Mesenchymal stem cell (in vitro differentiated cells and primary cell): ENCODE results near the gene PTPRR.

Source experiments
- DNase-seq: peaks from one replicate; pipeline ENCODE4 v3.0.0-alpha.2; 2013
- H2AFZ ChIP-seq: one replicate; pipeline ENCODE4 v1.6.1; 2013; ENCODE audit warnings: low read depth, mild to moderate bottlenecking, control low read depth, inconsistent platforms, low read length, moderate library complexity
- H2AK5ac ChIP-seq: 2 replicates; pipeline ENCODE4 v1.6.1; 2013; ENCODE audit warnings: low read length, moderate library complexity, mild to moderate bottlenecking, inconsistent platforms; ENCODE audit not compliant: severe bottlenecking
- H2BK120ac ChIP-seq: one replicate; pipeline ENCODE4 v1.6.1; 2013; ENCODE audit warnings: low read depth, mild to moderate bottlenecking, inconsistent platforms, low read length, moderate library complexity
- H2BK12ac ChIP-seq, 2 experiments: one replicate each; pipeline ENCODE4 v1.6.1; 2013; ENCODE audit warnings: inconsistent platforms in 2 of 2, low read length in 2 of 2, mild to moderate bottlenecking in 2 of 2, moderate library complexity in 2 of 2, control low read depth in 1 of 2
- H2BK15ac ChIP-seq: one replicate; pipeline ENCODE4 v1.6.1; 2013; ENCODE audit warnings: mild to moderate bottlenecking, low read depth, inconsistent platforms; ENCODE audit not compliant: poor library complexity, severe bottlenecking
- H2BK5ac ChIP-seq: 2 replicates; pipeline ENCODE4 v1.6.1; 2013; ENCODE audit warnings: low read depth, mild to moderate bottlenecking, low read length, control low read depth, inconsistent platforms; ENCODE audit not compliant: poor library complexity, severe bottlenecking
- H3K14ac ChIP-seq, 2 experiments: one replicate each; pipeline ENCODE4 v1.6.1; 2013; ENCODE audit warnings: inconsistent platforms in 2 of 2, low read length in 2 of 2, control low read depth in 1 of 2, mild to moderate bottlenecking in 1 of 2, moderate library complexity in 1 of 2
- H3K18ac ChIP-seq, 2 experiments: one replicate each; pipeline ENCODE4 v1.6.1; 2013; ENCODE audit warnings: inconsistent platforms in 2 of 2, low read length in 2 of 2, control low read depth in 1 of 2, low read depth in 1 of 2, mild to moderate bottlenecking in 1 of 2
- H3K23ac ChIP-seq, 2 experiments: one replicate each; pipeline ENCODE4 v1.6.1; 2013; ENCODE audit warnings: inconsistent platforms in 2 of 2, low read length in 2 of 2, mild to moderate bottlenecking in 2 of 2, moderate library complexity in 2 of 2, control low read depth in 1 of 2
- H3K27ac ChIP-seq: 2 replicates; pipeline ENCODE4 v1.5.1; 2013; ENCODE audit warnings: mild to moderate bottlenecking, moderate library complexity, low read length, control low read depth, inconsistent platforms; ENCODE audit not compliant: poor library complexity, severe bottlenecking
- H3K27me3 ChIP-seq, 2 experiments: 2 replicates each; pipeline versions ENCODE4 v1.6.1 to v1.7.0; 2013; ENCODE audit warnings: low read length in 2 of 2, mild to moderate bottlenecking in 2 of 2, moderate library complexity in 2 of 2, control low read depth in 1 of 2, inconsistent platforms in 1 of 2; ENCODE audit not compliant: control insufficient read depth in 1 of 2, insufficient read depth in 1 of 2
- H3K36me3 ChIP-seq, 2 experiments: 2 replicates each; pipeline versions ENCODE4 v1.6.1 to v1.7.0; 2013; ENCODE audit warnings: low read length in 2 of 2, control low read depth in 1 of 2, inconsistent platforms in 1 of 2, low read depth in 1 of 2, mild to moderate bottlenecking in 1 of 2; ENCODE audit not compliant: insufficient read depth in 2 of 2, control insufficient read depth in 1 of 2
- H3K4ac ChIP-seq, 2 experiments: one replicate each; pipeline ENCODE4 v1.6.1; 2013; ENCODE audit warnings: inconsistent platforms in 2 of 2, low read length in 2 of 2, mild to moderate bottlenecking in 2 of 2, moderate library complexity in 2 of 2, control low read depth in 1 of 2, low read depth in 1 of 2
- H3K4me1 ChIP-seq: 2 replicates; pipeline ENCODE4 v1.6.1; 2013; ENCODE audit warnings: low read depth, low read length, control low read depth; ENCODE audit not compliant: control insufficient read depth, insufficient read depth
- H3K4me2 ChIP-seq: 2 replicates; pipeline ENCODE4 v1.6.1; 2013; ENCODE audit warnings: low read length, mild to moderate bottlenecking, inconsistent platforms; ENCODE audit not compliant: poor library complexity, severe bottlenecking
- H3K4me3 ChIP-seq, 2 experiments: 2 replicates each; pipeline versions ENCODE4 v1.5.1 to v1.7.0; 2013; ENCODE audit warnings: low read length in 2 of 2, mild to moderate bottlenecking in 2 of 2, control low read depth in 1 of 2, low read depth in 1 of 2; ENCODE audit not compliant: insufficient read depth in 1 of 2
- H3K79me1 ChIP-seq: replicated peaks from 2 replicates; pipeline ENCODE4 v1.6.1; 2013; ENCODE audit warnings: mild to moderate bottlenecking, control low read depth, low read length, inconsistent platforms; ENCODE audit not compliant: poor library complexity, severe bottlenecking
- H3K9ac ChIP-seq: 2 replicates; pipeline ENCODE4 v1.7.0; 2013; ENCODE audit warnings: mild to moderate bottlenecking, low read length, moderate library complexity
- H3K9me3 ChIP-seq: 2 replicates; pipeline ENCODE4 v1.7.0; 2013; ENCODE audit warnings: mild to moderate bottlenecking, low read length; ENCODE audit not compliant: control insufficient read depth
- H4K8ac ChIP-seq: one replicate; pipeline ENCODE4 v1.6.1; 2013; ENCODE audit warnings: inconsistent platforms, mild to moderate bottlenecking, low read length, moderate library complexity
- H4K91ac ChIP-seq: one replicate; pipeline ENCODE4 v1.6.1; 2013; ENCODE audit warnings: mild to moderate bottlenecking, low read length, inconsistent platforms
- WGBS: methylation state at CpG from one replicate; pipeline ENCODE4 v1.1.7; 2013; ENCODE audit warnings: mixed read lengths; 5-methylcytosine and 5-hydroxymethylcytosine counted together

Gene PTPRR

DNA sequence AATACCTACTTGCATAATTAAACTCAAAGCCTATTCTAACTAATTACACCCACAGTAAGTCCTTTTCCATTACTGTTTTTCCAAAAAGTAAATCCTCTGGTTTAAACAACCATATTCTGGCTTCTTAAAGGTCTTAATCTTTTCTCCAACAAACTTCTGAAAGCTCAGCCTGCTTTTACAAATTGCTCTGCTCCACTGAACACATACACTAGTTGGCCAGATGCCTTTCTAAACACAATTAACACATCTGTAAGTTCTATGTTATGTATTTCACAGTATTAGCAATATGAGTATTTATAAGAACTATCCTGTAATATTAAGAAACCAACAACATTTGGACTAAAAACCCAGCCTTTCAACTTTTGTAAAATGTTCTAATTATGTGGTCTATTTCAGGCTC is 313.4 kb downstream of the PTPRR start:
- no peak overlapping the region for H2BK5ac ChIP-seq
- H3K9me3 ChIP-seq: peaks cover 6% of the 10 kb centered on the region
- H3K36me3 ChIP-seq: no peaks in the 10 kb centered on the region
- no peak overlapping the region for H2BK120ac ChIP-seq
- no peak overlapping the region for H3K4me2 ChIP-seq
- no peak overlapping the region for H2AK5ac ChIP-seq
- H3K27me3 ChIP-seq: peaks cover 0 to 11% of the 10 kb centered on the region in 2 experiments
- H2AFZ ChIP-seq: no peak overlapping the region
- no peak overlapping the region for H4K91ac ChIP-seq
- H3K79me1 ChIP-seq: no peaks in the 10 kb centered on the region
- no peak overlapping the region for H3K18ac ChIP-seq
- H3K14ac ChIP-seq: no peak overlapping the region
- no peak overlapping the region for H4K8ac ChIP-seq
- no peak for DNase-seq
- peaks cover 9% of the 10 kb centered on the region for H3K4me1 ChIP-seq
- no peak overlapping the region for H3K23ac ChIP-seq
- H2BK15ac ChIP-seq: no peak overlapping the region
- H3K4ac ChIP-seq: no peak overlapping the region
- H3K4me3 ChIP-seq: no peak overlapping the region
- no peak overlapping the region for H2BK12ac ChIP-seq
- no peak overlapping the region for H3K27ac ChIP-seq
- H3K9ac ChIP-seq: no peak overlapping the region

DNA sequence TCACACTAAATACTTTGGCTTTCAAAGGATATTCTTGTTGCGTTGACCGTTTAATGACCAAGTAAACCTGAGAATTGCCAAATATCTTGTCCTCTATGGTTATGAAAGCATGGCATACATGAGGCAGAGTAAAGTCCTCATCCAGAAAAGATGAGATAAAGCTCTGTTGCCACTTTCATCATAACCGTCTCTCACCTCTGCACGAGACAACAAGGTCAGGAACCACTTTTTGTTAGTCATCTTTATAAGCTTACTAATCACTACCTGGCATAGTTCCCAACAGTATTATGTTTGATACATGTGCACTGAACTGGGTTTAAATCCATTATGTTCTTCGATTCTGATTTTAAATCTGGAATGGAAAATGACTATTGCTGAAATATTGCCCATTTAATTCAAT is 314.6 kb downstream of the PTPRR start:
- no peak overlapping the region for H2AFZ ChIP-seq
- H3K23ac ChIP-seq: no peak overlapping the region
- no peak overlapping the region for H3K4me2 ChIP-seq
- H3K79me1 ChIP-seq: no peaks in the 10 kb centered on the region
- H3K18ac ChIP-seq: no peak overlapping the region
- no peak overlapping the region for H4K8ac ChIP-seq
- peaks cover 9% of the 10 kb centered on the region for H3K4me1 ChIP-seq
- no peak overlapping the region for H3K14ac ChIP-seq
- H4K91ac ChIP-seq: no peak overlapping the region
- H3K9me3 ChIP-seq: peaks cover 6% of the 10 kb centered on the region
- H2BK5ac ChIP-seq: no peak overlapping the region
- no peak for DNase-seq
- H3K27me3 ChIP-seq: peaks cover 0 to 11% of the 10 kb centered on the region in 2 experiments
- H2BK15ac ChIP-seq: no peak overlapping the region
- H3K4me3 ChIP-seq: no peak overlapping the region
- no peak overlapping the region for H2BK120ac ChIP-seq
- no peak overlapping the region for H2AK5ac ChIP-seq
- H3K36me3 ChIP-seq: no peaks in the 10 kb centered on the region
- H3K4ac ChIP-seq: no peak overlapping the region
- no peak overlapping the region for H3K9ac ChIP-seq
- no peak overlapping the region for H3K27ac ChIP-seq
- no peak overlapping the region for H2BK12ac ChIP-seq
- 97% methylated on average over 4 of the region's 5 CpGs for WGBS

DNA sequence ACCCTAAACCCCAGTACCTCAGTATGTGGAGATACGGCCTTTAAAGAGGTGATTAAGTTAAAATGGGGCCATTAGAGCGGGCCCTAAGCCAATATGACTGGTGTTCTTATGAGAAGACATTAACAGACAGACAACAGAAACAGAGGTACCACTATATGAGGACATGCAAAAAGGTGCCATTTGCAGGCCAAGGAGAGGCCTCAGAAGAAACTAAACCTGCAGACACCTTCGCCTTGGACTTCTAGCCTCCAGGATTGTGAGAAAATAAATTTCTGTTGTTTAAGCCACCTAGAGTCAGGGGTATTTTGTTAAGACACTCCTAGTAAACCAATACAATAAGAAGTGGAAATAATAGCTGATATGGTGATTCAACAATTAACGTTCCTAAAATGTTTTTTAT is 315.9 kb downstream of the PTPRR start:
- peaks cover 9% of the 10 kb centered on the region for H3K4me1 ChIP-seq
- H2BK120ac ChIP-seq: no peak overlapping the region
- no peak overlapping the region for H3K4me2 ChIP-seq
- H3K27ac ChIP-seq: no peak overlapping the region
- H3K27me3 ChIP-seq: peaks cover 0 to 11% of the 10 kb centered on the region in 2 experiments
- H4K91ac ChIP-seq: no peak overlapping the region
- peaks cover 6% of the 10 kb centered on the region for H3K9me3 ChIP-seq
- H3K79me1 ChIP-seq: no peaks in the 10 kb centered on the region
- no peak overlapping the region for H3K18ac ChIP-seq
- H3K14ac ChIP-seq: no peak overlapping the region
- H2AK5ac ChIP-seq: no peak overlapping the region
- H3K36me3 ChIP-seq: no peaks in the 10 kb centered on the region
- no peak overlapping the region for H3K23ac ChIP-seq
- no peak for DNase-seq
- no peak overlapping the region for H3K9ac ChIP-seq
- H3K4me3 ChIP-seq: no peak overlapping the region
- 78% methylated on average over 3 of the region's 4 CpGs for WGBS
- no peak overlapping the region for H2AFZ ChIP-seq
- no peak overlapping the region for H2BK5ac ChIP-seq
- no peak overlapping the region for H3K4ac ChIP-seq
- H2BK15ac ChIP-seq: no peak overlapping the region
- H2BK12ac ChIP-seq: no peak overlapping the region
- H4K8ac ChIP-seq: no peak overlapping the region

DNA sequence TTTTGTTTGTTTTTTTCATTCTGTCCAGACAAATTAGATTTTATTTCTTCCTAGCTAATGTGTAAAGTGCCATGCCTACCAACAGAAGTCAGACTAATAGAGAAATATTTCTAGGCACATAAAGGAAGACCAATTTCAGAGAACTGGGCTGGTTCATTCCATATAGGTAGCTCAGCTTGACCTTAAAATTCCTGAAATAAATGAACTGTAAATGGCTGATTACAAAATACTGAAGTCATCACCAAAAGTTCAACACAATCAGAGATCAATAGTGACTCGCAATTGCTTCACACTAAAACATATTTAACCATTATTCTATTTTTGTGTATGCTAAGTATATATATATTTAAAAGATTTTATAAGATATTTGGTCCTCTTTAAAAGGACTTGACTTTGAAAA is 317.5 kb downstream of the PTPRR start:
- no peak overlapping the region for H2BK120ac ChIP-seq
- H3K14ac ChIP-seq: no peak overlapping the region
- no CpG with 5 or more reads among the region's 1 CpG for WGBS

More for the DNA sequence above, 317.5 kb downstream of the PTPRR start:
- H3K27me3 ChIP-seq: peaks cover 0 to 3% of the 10 kb centered on the region in 2 experiments
- H3K4me2 ChIP-seq: no peak overlapping the region
- no peak for DNase-seq
- H3K9me3 ChIP-seq: peaks cover 6% of the 10 kb centered on the region
- no peak overlapping the region for H2AFZ ChIP-seq
- no peak overlapping the region for H2BK12ac ChIP-seq
- no peaks in the 10 kb centered on the region for H3K36me3 ChIP-seq
- no peak overlapping the region for H3K4ac ChIP-seq
- no peak overlapping the region for H2AK5ac ChIP-seq
- no peak overlapping the region for H3K23ac ChIP-seq
- no peak overlapping the region for H3K9ac ChIP-seq
- H3K4me1 ChIP-seq: no peaks in the 10 kb centered on the region
- H3K79me1 ChIP-seq: no peaks in the 10 kb centered on the region
- H3K27ac ChIP-seq: no peak overlapping the region
- no peak overlapping the region for H3K18ac ChIP-seq
- H2BK5ac ChIP-seq: no peak overlapping the region
- H4K91ac ChIP-seq: no peak overlapping the region
- no peak overlapping the region for H3K4me3 ChIP-seq
- H2BK15ac ChIP-seq: no peak overlapping the region
- H4K8ac ChIP-seq: no peak overlapping the region
